HG03064 (cell line): ENCODE measurements around the gene TIPARP.
A peak's percentile ranks its signal among the peaks of the same experiment; 100 is the strongest.
"Not testable (repeated sequence)": the region's sequence is repeated elsewhere in the genome, so short reads cannot be mapped to it uniquely, and the experiment has no call there.

ENCODE experiments used
- ATAC-seq: cut with Tn5 transposase; IDR thresholded peaks from one replicate; pipeline ENCODE4 v1.9.1; 2021; ENCODE audit warnings: low read depth; ENCODE audit not compliant: unreplicated experiment

Gene TIPARP

DNA sequence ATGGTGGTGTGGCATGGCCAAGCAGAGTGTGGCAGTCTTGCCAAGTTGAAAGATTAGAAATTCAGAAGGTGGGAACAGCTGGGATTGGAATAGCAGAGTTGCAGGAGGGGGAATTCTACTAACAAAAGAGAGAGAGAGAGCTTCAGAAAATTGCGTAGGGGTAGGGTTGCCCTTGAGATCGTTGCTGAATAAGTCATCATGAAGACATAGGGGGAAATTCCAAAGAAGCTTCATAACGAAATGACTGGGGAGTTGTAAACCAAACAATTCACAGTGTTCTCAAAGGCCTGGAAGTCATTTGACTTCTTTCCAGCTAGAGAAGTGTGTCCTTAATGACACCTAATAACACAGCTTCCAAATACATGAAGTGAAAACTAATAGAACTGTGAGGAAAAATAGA is 26.3 kb upstream of the TIPARP start:
- no peak for ATAC-seq

DNA sequence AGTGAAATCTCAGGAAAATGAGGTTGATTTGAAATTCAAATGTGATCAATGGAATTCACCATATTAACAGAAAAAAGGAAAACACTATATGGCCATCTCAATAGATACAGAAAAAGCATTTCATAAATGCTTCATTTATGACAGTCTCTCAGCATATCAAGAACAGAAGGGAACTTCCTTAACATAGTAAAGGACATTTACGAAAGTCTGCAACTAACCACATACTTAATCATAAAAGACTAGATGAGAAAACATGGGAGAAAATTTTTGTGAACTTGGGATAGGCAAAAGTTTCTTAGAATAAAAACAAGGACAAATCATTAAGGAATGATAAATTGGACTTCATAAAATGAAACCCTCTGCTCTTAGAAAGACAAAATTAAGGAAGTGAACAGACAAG is 24.7 kb upstream of the TIPARP start:
- no peak for ATAC-seq

DNA sequence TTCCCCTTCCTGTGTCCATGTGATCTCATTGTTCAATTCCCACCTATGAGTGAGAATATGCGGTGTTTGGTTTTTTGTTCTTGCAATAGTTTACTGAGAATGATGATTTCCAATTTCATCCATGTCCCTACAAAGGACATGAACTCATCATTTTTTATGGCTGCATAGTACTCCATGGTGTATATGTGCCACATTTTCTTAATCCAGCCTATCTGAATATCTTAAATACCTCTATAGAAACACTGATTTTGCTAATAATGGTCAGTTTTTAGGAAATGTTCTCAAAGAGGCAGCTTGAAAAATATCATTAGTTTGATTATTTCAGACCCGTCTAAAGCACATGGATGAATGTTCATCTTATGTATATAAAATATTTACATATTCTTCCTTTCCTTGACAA is 21.7 kb upstream of the TIPARP start:
- not testable (repeated sequence) for ATAC-seq

DNA sequence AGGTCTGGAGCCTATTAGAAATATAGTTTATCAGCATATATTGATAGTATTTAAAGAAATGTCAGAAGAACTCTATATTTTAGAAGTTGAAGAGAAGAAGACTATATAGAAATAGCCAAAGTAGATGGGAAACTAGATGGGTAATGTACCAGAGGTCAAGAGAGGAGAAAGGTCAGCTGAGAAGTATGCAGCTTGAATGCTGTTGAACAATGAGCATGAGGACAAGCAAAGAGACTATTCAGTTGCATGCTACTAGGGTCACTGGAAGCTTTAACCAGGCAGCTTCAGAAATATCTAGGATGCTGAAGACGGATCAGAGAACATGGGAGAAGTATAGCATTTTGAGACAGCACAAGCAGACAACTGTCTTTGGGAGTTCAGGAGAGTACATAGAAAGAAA is 19.6 kb upstream of the TIPARP start:
- ATAC-seq, result no peak

DNA sequence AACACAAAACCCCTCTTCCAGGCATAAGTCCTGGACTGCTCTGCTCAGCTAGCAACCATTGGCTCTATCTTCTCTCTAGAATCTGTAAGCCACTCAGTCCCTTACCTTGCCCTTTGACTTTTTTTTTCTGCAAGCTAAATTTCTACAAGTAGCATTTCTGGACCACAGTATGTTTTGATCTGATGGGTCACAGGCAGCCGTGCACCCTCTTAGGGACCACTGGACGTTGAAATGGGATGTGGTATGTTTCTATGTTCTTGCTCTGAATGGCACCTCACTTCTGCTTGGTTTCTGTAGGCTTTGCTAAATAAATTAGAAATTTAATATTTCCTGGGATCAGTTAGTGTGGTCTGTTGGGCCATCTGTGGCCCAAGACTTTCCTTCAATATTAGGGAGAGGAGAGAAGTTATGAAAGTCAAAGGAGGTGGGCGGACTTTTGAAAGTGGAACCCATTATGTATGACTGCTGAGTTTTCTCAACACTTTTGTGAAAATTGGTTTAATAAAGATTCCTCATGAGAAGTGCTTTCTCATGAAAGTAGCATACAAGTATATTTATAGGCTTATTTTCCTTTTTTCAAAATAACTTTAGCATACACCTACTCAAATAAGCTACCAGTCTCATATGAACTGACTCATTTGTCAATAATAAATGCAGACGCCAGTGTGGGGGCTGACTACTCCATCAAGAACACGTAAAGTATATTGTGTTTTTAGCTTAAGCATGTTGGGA is 18.4 kb upstream of the TIPARP start:
- ATAC-seq, result peak; percentile 51

DNA sequence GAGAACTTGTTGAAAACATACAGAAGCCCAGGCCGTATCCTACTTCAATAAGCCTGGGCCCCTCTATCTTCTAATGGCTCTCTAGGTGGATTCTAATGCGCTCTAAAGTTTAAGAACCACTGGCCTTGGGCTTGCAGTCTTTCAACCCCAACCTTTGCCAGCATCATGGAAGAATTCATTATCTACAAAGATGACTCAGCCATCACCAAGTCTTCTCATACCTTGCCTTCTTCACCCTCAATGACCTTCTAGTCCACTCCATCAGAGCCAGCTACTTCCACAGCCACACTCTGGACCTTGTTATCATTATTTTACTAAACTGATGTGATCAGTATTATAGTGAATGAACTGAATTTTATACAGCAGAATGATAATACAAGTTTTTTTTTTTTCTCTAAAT is 16.9 kb upstream of the TIPARP start:
- ATAC-seq, result no peak

DNA sequence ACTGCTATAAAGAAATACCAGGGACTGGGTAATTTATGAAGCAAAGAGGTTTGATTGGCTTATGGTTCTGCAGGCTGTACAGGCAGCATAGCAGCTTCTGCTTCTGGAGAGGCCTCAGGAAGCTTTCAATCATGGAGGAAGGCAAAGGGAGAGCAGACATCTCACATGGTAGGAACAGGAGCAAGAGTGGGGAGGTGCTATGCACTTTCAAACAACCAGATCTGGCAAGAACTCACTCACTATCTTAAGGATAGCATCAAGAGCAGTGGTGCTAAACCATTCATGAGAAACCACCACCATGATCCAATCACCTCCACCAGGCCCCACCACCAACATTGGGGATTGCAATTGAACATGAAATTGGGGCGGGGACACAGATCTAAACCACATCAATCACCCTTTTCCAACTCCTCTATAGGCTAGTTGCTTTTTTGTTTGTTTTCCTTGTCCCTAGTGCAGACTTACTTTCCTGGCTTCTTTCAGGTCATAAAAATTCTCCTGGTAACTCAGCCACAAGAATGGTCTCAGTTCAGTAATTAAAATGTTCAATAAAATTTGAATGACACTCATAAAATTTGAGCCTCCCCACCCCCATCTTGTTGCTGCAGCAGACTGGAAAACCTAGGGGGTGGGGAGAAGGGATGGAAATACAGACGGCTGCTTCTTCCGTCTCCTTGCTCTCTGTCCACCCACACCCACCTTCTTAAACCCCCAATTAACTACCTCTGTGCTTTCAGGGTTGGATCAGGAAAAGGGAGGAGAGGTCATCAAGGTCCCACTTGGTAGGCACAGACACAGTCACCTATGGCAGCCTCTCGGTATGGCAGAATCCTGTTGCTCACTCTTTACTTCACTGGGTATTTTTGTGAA is 16.3 kb upstream of the TIPARP start:
- ATAC-seq, result no peak

DNA sequence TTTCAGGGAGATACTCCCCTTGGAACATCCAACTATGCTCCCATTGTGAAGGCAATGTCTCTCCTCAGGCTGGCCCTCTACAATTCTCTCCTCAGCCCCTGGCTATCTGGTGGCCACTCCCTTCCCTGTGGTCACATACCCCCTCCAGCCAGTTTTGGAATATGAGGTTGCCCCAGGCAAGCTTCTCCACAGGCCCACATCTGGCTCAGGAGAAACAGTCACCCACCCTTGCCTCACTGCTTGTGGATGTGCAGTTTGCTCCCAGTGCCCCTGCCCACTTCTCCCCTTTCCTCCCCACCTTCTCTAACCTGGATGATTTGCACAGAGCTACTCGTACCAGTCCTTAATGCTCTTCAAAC is 15.7 kb upstream of the TIPARP start:
- no peak for ATAC-seq

DNA sequence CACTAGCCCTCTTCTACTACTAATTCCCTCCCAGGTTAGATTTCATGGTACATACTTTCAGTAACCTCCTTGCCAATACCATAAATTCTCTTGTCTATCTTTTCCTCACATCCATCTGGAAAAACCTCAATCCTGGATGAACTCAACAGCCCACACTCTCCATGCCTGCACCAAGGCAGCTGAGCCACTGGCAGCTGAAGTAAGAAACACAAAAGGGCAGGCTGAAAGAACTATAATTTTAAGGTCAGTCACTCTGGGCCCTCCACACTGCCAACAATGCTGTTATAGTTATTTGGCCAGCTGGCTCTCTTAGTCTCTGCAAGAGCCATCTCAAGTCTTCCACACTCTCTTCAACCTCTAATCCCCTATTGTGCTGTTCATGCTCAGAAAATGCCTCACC is 15.1 kb upstream of the TIPARP start:
- ATAC-seq, result no peak

DNA sequence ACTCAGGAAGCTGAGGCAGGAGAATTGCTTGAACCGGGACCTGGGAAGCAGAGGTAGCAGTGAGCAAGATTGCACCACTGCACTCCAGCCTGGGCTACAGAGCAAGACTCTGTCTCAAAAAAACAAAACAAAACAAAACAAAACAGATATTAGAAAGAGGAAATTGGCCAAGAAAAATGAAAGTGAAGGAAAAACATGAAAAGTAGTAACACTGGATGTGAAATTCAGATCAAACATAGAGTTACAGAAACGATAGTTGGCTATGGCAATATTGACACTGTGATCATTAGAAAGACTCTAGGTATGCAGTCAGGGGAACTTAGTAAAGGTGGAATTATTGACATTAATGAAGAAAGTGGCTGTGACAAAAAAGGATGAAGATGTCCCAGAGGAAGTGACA is 13.2 kb upstream of the TIPARP start:
- ATAC-seq, result no peak

DNA sequence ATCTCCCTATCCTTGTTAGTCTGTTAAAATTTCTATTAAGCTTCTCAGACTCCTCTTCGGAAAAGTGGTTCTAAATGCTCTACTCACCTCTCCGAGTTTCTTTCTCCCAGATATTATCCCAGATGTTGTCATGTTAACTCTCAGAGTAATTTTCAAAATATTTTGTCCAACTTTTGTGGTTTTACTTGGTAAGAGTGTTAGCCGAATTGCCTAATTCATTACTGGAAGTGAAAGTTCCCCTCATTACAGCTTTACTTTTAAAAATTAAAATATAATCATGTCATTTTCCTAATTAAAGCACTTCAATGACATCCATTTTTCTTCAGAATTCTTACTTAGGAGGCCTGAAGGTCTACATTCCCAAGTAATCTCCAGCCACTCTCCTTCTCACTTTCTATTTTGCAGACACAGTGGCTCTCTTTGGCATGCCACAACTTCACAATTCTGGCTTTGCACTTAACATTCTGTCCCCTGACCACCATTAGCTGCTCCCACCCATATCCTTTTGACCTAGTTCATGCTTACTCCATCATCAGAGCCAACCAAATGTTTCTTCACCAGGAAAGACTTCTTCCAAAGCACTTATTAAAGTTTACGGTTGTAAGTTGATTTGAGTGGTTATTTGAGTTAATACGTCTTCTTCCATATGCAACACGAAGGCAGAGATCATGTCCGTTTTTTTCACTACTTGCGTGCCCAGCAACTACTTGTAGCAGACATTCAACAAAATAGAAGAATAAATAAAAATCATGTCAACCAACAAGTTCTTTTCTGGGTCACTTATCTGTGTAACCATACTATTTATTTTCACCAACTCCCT is 10.2 kb upstream of the TIPARP start:
- peak; percentile 10 for ATAC-seq

DNA sequence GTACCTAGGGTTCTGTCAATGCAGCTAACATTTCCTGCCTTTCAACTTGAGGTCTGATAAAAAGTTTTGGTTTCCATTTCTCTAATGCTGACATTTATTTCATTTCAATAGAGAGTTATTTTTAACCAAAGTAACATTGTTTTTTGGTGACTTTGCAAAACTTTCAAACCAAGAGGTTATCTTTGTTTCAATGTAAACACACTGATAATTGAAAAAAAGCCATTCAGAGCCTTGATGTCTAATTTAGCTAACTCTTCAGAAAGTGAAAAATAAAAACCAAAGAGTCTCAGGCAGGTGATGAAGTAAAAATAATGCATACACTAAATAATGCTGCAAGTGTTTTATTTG is 9.6 kb upstream of the TIPARP start:
- ATAC-seq, result peak; percentile 75

DNA sequence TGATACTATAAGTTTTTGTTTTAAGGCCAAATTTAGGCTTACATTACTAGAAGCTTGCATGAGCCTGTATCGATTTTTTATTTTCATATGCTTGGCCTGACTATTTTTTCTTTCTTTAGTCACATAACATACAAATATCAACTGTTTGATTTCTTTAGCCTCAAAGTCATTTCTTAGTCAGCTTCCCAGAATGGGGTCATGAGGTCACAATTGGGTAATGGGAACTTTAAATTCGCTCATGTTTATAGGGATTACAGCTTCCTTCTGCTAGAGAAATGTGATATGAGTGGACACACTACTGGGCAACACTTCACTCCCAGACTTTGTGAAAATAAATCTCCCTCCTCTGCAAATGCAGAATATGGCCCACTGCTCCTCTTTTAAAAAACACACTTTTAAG is 9.1 kb upstream of the TIPARP start:
- ATAC-seq, result no peak

DNA sequence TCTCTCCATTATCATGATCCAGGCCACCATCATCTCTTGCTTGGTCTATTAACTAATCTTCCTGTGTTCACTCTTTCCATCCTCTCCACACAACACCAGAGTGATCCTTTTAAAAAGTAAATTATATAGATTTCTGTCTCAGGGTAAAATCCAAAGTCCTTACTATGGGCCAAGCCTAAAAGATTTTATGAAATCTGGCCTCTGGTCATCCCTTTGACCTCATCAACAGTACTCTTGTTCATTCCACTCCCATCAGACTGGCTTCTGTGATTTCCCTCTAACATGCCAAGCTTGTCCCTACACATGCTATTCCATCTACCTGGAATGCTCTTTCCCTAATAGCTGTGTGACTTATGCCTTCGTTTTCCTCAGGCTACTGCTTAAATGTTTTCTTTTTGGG is 8.3 kb upstream of the TIPARP start:
- no peak for ATAC-seq

DNA sequence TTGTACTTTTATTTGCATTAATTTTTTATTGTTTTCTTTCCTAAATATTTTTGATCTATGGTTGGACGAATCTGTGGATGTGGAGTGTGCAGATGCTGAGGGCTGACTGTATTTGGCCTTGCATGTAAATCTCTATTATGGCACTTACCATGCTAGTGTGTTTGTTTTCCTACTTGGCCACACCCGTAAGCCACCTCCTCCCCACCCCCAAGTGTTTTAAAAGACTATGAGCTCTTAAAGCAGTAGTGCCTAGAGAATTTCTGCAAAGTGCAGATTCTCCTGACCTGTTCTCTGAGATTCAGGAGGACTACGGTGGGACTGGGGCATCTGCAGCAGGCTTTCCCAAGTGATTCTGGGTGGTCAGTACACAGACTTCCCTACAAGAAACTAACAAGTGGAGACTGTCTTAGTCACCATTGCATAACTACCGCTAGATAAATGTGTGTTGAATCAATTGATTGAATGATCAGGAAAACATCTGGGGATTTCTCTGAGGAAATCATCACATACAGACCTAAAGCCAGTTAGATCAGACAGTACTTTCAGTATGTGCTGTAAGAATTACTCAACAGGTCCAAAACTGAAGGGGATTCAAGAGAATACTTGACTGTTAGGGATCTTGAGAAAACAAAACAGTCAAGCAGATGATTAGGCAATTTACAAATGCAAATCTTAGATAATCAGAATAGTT is 6.2 kb upstream of the TIPARP start:
- ATAC-seq, result no peak

DNA sequence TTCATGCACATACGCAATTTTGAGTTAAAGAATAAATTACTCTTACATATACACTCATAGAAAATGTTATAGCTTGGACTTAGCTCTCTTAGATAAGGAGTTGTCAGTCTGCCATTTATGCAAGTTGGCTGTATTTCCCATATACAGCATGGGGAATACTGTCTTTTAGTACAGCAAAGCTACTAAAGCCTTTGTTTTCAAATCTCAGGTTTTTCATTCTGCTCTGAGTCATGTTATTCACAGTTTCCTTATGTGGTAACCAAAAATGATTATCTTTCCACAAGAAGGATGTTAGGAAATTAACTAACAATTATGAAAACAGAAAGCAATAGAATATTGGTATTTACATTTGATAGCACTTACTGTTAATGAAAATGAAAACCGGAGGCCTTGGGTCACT is 4.3 kb upstream of the TIPARP start:
- no peak for ATAC-seq

DNA sequence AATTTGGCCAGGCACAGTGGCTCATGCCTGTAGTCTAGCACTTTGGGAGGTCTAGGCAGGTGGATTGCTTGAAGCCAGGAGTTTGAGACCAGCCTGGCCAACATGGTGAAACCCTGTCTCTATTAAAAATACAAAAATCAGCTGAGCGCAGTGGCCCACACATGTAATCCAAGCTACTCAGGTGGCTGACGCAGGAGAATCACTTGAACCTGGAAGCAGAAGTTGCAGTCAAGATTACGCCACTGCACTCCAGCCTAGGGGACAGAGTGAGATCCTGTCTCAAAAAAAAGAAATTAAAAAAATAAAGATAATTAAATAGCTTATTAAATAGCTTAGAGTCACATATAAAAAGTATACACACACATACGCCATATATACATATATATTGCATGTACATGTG is 3.7 kb upstream of the TIPARP start:
- no peak for ATAC-seq

DNA sequence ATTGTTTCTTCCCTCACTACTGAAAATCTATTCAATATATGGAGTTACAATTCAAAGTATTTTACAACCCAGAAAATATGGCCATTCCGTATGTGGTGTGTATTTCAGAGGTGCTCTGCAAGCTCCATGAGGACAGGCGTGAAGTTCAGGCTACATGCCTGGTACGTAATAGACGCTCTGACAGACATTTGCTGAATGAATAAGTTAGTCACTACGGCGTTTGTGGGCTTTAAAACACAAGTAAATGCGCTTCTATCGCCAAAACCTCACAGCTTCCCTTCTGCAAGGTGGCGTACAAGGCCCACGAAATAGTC is 701 bp upstream of the TIPARP start:
- no peak for ATAC-seq

DNA sequence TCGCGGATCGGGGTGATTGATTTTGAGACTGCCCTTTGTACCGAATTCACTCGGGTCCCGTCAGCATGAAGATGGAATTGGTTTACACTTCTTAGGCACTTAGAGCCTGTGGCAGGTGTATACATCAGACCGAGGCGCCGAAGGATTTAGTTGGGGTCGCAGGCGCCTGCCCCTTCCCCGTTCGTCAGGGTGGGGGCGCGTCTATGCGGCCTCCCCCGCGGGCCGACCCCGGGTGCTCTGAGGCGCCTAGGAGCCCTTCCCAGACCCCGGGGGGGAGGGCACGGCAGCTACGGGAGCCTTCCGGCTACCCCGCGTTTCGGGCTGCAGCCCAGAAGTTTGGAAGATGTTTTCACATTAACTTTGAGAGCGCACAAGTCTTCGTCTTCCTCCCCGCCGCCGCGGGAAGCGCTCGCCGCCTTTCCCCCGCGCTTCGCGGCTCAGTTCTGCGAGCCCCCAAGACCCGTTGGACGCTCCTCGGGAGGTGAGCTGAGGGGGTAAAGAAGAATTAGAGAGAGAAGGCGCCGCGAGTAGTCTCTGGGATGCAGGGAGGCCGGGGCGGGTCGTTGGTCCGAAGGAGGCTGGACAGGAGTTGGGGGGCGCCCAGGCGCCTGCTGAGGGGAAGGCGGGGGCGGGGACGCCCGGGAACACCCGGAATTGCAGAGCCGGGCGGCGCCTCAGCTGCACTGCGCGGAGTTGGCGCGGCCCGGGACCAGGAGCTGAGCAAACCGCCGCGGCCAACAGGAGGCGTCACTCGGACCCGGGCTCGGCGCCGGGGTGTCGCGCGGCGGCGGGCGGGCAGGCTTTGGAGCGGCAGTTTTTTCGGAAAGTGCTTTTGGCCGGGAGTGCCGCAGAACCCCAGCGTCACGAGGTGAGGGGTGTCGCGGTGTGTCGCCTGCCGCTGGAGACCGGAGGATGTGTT is 780 bp downstream of the TIPARP start:
- ATAC-seq, result no peak
